Fibroblast of lung (primary cell): Measurements from ENCODE around the gene ZNF506.

Experiments used
- EZH2 ChIP-seq: IDR thresholded peaks from 2 replicates; pipeline ENCODE4 v1.5.1; 2012; ENCODE audit warnings: low read length, control low read depth, mild to moderate bottlenecking; ENCODE audit errors: missing control alignments
- TF ChIP-seq, protein P1 (sequence below), 2 donors: IDR thresholded peaks in 1 of 2; conservative IDR thresholded peaks in 1 of 2; 1 replicate in 1 of 2; 2 replicates in 1 of 2; pipeline ENCODE4 v1.5.1; 2011 to 2012; ENCODE audit warnings: low read length in 2 of 2, control low read depth in 1 of 2, inconsistent platforms in 1 of 2, low read depth in 1 of 2, mild to moderate bottlenecking in 1 of 2

DNA sequence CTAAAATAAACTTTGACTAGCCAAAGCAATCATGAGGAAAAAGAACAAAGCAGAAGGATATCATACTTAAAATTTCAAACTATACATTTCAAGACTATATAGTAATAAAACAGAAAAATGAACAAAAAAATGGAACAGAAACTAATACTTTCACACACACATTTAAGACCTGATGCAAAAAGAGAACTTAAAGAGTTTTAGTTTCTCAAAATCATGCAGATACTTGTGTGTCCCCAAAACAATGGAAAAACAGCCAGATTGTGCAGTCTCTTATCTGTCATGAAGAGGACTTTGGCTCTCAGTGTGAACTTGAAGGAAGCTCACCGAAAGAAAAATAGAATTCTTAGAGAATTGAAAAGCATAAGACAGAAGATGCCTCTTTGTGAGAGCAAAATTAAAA is 16.1 kb downstream of the ZNF506 start:
- no peak for TF ChIP-seq EZH2
- TF ChIP-seq, protein P1, sequence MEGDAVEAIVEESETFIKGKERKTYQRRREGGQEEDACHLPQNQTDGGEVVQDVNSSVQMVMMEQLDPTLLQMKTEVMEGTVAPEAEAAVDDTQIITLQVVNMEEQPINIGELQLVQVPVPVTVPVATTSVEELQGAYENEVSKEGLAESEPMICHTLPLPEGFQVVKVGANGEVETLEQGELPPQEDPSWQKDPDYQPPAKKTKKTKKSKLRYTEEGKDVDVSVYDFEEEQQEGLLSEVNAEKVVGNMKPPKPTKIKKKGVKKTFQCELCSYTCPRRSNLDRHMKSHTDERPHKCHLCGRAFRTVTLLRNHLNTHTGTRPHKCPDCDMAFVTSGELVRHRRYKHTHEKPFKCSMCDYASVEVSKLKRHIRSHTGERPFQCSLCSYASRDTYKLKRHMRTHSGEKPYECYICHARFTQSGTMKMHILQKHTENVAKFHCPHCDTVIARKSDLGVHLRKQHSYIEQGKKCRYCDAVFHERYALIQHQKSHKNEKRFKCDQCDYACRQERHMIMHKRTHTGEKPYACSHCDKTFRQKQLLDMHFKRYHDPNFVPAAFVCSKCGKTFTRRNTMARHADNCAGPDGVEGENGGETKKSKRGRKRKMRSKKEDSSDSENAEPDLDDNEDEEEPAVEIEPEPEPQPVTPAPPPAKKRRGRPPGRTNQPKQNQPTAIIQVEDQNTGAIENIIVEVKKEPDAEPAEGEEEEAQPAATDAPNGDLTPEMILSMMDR (conservative IDR thresholded peaks at IDR 0.05 in 1 of 2, IDR thresholded peaks at IDR 0.05 in 1 of 2; ENCODE audit: low read depth in 1 of 2, low read length in 2 of 2), result no peak
